ENCODE measurements around the gene RALGPS1.

RALGPS1 gene

GRCh38 chr9:127174386-127175318 is 260.1 kb downstream of the RALGPS1 start:
- H3K4me3 ChIP-seq (ENCODE audit: low read length), result no peak overlapping the region
- DNase-seq (ENCODE audit: low read depth), result no peak
- TF ChIP-seq, protein P1, sequence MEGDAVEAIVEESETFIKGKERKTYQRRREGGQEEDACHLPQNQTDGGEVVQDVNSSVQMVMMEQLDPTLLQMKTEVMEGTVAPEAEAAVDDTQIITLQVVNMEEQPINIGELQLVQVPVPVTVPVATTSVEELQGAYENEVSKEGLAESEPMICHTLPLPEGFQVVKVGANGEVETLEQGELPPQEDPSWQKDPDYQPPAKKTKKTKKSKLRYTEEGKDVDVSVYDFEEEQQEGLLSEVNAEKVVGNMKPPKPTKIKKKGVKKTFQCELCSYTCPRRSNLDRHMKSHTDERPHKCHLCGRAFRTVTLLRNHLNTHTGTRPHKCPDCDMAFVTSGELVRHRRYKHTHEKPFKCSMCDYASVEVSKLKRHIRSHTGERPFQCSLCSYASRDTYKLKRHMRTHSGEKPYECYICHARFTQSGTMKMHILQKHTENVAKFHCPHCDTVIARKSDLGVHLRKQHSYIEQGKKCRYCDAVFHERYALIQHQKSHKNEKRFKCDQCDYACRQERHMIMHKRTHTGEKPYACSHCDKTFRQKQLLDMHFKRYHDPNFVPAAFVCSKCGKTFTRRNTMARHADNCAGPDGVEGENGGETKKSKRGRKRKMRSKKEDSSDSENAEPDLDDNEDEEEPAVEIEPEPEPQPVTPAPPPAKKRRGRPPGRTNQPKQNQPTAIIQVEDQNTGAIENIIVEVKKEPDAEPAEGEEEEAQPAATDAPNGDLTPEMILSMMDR (conservative IDR thresholded peaks at IDR 0.05; ENCODE audit: low read length), result no peak

GRCh38 chr9:127175319-127175715 is 260.7 kb downstream of the RALGPS1 start:
- TF ChIP-seq, protein P1 (conservative IDR thresholded peaks at IDR 0.05; ENCODE audit: low read length), result no peak
- H3K4me3 ChIP-seq (ENCODE audit: low read length), result no peak overlapping the region
- DNase-seq (ENCODE audit: low read depth), result no peak

GRCh38 chr9:127175764-127176163 is 261.2 kb downstream of the RALGPS1 start:
- DNase-seq (ENCODE audit: low read depth), result no peak
- TF ChIP-seq, protein P1 (conservative IDR thresholded peaks at IDR 0.05; ENCODE audit: low read length), result no peak
- no peak overlapping the region for H3K4me3 ChIP-seq (ENCODE audit: low read length)

- no peak overlapping the region for H3K4me3 ChIP-seq (ENCODE audit: low read length)
- TF ChIP-seq, protein P1 (conservative IDR thresholded peaks at IDR 0.05; ENCODE audit: low read length), result no peak
- no peak for DNase-seq (ENCODE audit: low read depth)
Measured at GRCh38 chr9:127176631-127177030, 262.0 kb downstream of the RALGPS1 start.

DNA sequence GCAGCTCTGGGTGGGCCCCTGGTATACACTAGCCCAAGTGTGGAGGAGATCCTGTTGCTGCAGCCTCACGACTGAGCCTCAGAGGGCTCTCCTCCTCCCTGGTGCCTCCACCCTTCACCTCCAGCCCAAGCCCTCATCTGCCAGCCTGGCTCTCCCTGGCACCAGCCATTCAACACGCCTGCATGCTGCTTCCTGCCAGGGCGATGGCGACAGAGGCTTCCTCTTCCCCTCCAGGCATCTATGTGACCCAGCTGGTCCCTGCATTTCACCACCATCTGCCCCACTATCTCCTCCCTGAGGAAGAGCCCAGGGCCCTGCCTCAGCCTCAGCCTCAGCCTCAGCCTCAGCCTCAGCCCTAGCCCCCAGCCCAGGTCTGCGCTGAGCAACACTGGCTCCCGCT is 262.6 kb downstream of the RALGPS1 start:
- no peak for DNase-seq (ENCODE audit: low read depth)
- TF ChIP-seq, protein P1 (conservative IDR thresholded peaks at IDR 0.05; ENCODE audit: low read length), result no peak
- no peak overlapping the region for H3K4me3 ChIP-seq (ENCODE audit: low read length)

GRCh38 chr9:127177665-127178265 is 263.2 kb downstream of the RALGPS1 start:
- H3K4me3 ChIP-seq (ENCODE audit: low read length), result no peak overlapping the region
- no peak for DNase-seq (ENCODE audit: low read depth)
- TF ChIP-seq, protein P1 (conservative IDR thresholded peaks at IDR 0.05; ENCODE audit: low read length), result no peak
